AG10803 (cell line): ENCODE data around the gene DCLRE1A.

Source experiments
- DNase-seq: peaks from one replicate; pipeline ENCODE4 v3.0.0; 2010; ENCODE audit warnings: low read depth
- H3K4me3 ChIP-seq: 2 replicates; pipeline ENCODE4 v1.5.1; 2011; ENCODE audit warnings: mild to moderate bottlenecking, low read length, control low read depth
- TF ChIP-seq, protein P1 (sequence below): conservative IDR thresholded peaks from 2 replicates; pipeline ENCODE4 v1.5.1; 2011; ENCODE audit warnings: mild to moderate bottlenecking, low read length, control low read depth, inconsistent platforms

The DCLRE1A gene

DNA sequence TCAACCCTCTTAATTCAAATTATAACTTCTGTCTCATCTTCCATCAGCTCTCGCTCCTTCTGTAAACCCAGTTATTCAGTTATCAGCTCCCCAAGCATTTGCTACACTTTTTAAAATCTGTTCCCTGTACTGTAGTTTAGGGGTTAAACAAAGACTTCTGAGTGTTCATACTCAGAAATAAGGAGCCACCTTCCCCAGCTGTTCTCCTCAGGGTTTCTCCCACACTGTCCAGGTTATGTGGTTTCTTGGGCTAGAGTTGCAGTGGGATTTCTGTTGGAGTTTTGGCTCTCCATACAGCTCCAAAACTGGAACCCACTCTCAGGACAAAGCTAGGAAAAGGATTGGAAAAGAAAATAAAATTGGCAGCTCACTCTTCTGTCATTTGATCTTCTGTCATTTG lies 21.3 kb upstream of the DCLRE1A start:
- TF ChIP-seq, protein P1, sequence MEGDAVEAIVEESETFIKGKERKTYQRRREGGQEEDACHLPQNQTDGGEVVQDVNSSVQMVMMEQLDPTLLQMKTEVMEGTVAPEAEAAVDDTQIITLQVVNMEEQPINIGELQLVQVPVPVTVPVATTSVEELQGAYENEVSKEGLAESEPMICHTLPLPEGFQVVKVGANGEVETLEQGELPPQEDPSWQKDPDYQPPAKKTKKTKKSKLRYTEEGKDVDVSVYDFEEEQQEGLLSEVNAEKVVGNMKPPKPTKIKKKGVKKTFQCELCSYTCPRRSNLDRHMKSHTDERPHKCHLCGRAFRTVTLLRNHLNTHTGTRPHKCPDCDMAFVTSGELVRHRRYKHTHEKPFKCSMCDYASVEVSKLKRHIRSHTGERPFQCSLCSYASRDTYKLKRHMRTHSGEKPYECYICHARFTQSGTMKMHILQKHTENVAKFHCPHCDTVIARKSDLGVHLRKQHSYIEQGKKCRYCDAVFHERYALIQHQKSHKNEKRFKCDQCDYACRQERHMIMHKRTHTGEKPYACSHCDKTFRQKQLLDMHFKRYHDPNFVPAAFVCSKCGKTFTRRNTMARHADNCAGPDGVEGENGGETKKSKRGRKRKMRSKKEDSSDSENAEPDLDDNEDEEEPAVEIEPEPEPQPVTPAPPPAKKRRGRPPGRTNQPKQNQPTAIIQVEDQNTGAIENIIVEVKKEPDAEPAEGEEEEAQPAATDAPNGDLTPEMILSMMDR: no peak
- DNase-seq: no peak

DNA sequence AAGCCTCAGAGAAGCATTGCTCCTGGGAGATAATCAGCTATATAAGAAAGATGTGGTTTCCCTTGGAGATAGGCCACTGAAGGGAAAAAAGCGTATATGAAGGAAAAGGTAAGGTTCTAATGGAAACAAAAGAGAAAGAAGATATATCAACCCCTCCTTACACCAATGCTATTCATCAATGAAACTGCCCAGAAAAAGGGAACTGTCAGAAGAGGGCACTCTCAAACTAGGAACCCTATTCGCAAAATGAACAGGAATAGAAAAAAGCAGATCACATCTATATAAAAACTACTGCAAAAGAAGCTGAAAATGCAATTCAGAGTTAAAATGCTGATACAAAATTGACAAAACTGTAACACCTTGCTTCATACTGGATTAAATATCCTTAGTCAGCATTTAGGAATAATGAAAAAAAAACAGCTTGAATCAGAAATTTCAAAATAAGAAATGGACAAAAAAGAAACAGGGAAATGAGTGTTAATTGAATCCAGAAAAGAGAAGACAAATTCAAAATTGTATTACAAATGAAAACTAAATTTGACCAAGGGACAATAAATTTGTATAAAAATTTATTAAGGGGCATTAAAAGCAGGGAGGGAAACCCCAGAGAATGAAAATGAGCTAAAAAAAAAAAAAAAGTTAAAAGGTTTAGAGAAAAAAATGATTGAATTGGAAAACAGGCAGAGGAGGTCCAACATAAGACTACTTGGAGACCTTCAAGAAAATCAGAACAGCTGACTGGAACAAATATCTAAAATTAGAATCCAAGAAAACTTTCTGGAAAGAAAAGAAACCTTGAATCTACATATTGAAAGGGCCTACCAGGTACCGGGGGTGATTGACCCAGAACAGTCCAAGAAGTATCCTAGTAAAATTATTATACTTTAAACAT lies 18.5 kb upstream of the DCLRE1A start:
- no peak for DNase-seq
- H3K4me3 ChIP-seq: no peak overlapping the region
- TF ChIP-seq, protein P1: no peak

More for the DNA sequence above, 21.3 kb upstream of the DCLRE1A start:
- no peak overlapping the region for H3K4me3 ChIP-seq

DNA sequence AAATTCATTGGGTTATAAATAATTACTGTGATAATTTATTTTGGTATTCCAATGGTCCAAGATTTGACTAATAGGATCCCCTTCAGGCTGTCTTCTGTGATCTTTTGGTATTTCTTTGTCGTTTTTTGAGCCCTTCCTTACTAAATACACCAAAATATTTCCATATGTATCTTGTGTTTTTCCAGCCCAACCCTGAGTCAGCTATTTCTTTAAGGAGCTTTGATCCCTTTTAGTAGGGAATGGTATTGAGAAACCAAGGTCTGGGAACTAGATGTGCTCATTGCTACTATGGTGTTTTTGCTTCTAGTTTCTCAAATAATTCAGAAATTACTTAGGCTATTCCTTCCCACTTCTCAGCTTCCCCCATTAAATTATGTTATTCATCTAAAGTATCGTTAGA lies 15.9 kb upstream of the DCLRE1A start:
- no peak for DNase-seq
- no peak overlapping the region for H3K4me3 ChIP-seq
- TF ChIP-seq, protein P1: no peak

DNA sequence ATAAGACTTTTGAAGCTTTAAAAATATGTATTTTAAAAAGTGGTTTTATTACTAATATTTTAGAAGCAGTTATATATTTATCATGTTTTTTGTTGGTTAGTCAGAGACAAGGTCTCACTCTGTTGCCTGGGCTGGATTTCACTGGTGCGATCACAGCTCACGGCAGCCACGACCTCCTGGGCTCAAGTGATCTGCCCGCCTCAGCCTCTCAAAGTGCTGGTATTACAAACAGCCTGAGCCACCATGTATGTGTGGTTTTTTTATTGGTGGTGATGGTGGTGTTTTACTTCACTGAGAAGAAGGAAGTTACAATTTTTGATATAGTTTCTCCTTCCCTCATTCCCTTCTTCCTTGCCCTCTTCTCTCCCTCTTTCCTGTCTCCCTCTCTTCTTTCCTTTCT lies 14.0 kb upstream of the DCLRE1A start:
- H3K4me3 ChIP-seq: no peak overlapping the region
- DNase-seq: no peak
- TF ChIP-seq, protein P1: no peak

DNA sequence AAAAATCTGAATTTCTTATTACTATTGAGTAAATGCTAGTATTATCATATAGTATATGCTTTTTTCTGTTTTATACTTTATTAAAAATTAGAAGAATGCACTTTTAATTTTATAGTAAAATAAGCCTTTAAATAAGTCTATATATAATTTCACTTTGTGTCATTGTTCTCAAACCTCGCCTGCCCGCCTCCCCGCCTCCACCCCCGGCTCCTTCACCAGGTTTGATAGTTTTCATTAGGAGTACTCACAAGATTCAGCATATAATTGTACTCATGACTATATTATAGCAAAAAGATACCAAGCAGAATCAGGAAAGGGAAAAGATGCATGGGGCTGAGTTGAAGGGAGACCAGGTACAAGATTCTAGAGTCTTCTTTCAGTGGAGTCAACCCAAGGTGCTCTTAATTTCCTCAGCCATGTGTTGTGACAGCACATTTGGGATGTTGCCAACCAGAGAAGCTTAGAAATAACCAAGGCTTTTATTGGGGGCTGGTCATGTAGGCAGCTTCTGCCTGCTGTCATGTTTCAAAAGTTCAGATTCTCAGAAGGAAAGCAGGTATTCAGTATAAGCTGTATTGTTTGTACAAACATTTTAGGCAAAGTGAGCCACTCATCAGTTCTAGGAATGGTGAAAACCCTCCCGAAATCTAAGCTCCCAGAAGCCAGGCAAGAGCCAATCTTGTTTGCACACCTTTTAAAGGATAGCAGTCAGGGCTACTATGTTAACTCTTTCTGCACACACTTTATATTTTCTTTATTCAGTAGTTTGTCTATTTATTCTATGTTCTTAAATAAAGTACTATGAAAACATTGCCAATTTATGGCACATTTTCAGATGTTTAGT lies 12.9 kb upstream of the DCLRE1A start:
- TF ChIP-seq, protein P1: no peak
- no peak for DNase-seq
- no peak overlapping the region for H3K4me3 ChIP-seq

DNA sequence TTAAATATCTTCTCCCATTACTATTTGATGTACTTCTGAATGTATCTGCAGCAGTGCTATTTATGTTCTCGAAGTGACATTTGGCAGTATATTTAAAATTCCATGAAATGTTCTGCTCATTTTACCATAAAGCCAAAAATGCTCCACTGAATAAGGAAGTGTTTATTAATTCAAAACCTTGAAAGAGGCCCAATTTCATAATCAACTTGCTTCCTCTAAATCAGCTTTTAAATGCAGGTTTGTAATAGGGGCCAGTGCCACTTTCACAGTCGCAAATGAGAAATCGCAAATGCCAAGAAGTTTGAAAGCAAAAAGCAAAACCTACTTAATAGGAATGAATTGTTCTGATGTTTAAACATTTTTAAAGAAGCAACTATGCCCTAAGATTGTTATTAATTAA lies 12.0 kb upstream of the DCLRE1A start:
- no peak for DNase-seq
- TF ChIP-seq, protein P1: no peak

More for the DNA sequence above, 12.0 kb upstream of the DCLRE1A start:
- no peak overlapping the region for H3K4me3 ChIP-seq
